Activated gamma-delta T cell treated with Interleukin-2 at 50 U/mL for 16 hours (primary cell): ENCODE results near the gene DCTN4.

Experiments
- DNase-seq: peaks from one replicate; pipeline ENCODE4 v3.0.0-alpha.2; 2020

The DCTN4 gene

DNA sequence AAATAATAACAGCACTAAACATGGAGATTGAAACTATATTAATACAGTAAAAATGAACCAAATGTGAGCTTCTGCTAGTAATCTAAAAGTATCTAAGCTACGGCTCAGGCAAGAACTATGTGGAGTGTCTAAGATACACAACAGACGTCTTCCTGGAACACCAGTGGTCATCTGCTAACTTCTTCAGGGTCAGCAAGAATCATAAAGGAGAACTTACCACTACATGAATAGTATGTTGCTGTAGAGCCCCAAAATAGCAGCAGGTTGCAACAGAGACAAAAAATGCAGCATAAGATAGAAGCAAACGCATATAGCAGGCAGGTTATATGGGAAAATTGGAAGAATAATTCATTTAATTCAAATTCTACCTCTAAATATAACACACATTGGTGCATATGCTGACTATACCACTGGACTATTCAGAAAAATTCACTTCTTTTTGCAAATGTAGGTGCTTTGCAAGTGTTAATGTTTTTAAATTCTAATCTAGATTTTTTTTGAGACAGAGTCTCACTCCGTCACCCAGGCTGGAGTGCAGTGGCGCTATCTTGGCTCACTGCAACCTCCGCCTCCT lies 27.1 kb downstream of the DCTN4 start:
- DNase-seq = no peak

- DNase-seq = no peak
These were observed 29.0 kb downstream of the DCTN4 start for GRCh38 chr5:150729859-150730258.

- DNase-seq = no peak
These were observed 35.0 kb downstream of the DCTN4 start for GRCh38 chr5:150723845-150724244.

- no peak for DNase-seq
These were observed 48.7 kb downstream of the DCTN4 start for GRCh38 chr5:150710165-150710564.

DNA sequence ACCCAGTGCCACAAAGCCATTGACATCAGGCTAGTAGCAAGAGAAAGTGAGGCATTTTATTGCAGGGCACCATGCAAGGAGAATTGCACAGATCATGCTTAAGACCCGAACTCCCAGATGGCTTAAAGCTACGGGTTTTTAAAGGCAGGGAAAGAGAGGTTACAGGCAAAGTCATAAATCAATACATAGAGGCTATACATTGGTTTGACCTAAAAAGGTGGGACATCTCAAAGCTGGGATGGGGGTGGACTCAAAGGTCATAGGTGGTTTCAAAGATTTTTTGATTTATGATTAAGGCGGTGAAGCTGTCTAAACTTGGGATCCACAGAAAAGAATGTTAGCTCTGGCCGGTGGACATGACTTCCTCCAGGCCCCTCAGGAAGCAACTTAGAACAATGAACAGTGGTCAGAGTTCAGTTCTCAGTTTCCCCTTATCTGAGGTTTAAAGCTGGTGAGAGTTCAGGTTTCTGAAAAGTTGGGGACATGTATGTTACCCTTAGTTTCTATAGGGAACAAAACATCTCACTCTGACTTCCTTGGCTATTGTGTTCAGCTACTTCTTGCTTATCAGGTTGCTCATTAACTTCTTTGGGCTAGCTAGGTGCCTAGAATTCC lies 51.9 kb downstream of the DCTN4 start:
- DNase-seq = no peak

GRCh38 chr5:150703762-150704161 lies 55.1 kb downstream of the DCTN4 start:
- DNase-seq = no peak

- peak; percentile 89 for DNase-seq
These were observed 58.0 kb downstream of the DCTN4 start, which contains the start of gene RBM22 for GRCh38 chr5:150700594-150701377. RBM22 (minus strand) TSS chr5:150701062; CDS start chr5:150700985, 77 bp downstream.

DNA sequence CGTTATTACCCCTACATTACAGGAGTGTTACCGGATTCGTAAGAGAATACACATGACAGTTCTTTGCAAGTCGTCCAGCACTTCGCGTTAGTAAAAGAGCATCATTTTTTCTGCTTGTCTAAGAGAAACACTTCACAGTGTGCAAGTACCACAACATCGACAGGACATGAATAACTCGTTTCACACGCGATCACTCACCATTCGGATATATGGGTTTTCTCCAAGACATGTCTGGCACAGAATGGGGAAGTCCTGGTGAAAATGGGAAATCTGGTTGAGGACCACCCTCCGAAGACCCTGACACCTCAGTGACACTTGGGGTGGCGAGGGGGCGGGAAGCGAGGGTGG lies 58.6 kb downstream of the DCTN4 start:
- no peak for DNase-seq

DNA sequence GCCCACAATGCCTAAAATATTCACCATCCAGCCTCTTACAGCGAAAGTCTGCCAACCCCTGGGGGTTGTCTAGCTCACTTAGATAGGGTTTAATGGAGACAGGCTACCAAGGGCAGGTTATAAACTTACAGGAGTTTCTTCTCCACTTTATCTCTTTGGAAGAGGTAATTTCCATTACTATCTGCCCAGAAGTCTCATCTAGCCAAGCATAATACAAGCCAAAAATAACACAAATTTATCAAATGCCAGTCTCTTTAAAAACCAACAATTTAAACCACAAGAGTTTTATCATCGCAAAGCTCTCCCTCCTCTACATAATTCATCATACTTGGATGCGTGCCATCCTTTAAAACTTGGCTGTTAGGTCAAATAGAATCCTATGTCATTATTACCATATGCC lies 64.2 kb downstream of the DCTN4 start:
- DNase-seq = no peak

GRCh38 chr5:150692276-150692675 lies 66.5 kb downstream of the DCTN4 start:
- DNase-seq = no peak

DNA sequence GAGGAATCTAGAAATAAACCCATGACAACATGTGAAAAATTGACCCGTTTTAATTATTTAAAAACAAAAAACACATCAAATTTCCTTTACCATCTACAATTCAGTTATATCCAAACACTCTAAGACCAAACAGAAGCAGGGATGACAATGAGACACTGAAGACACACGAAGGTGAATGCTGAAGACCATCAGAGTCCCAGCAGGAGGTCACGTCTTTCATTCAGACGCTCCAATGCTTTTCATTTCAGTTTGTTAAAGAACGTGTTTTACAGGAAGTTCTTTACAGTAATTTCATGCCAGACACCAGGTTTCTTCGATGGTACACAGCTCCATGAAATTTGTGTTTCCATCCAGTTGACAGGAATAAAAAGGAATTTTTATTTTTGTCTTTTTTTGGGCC lies 68.1 kb downstream of the DCTN4 start:
- no peak for DNase-seq

- DNase-seq = no peak
These were observed 69.7 kb downstream of the DCTN4 start for GRCh38 chr5:150689120-150689519.

GRCh38 chr5:150676578-150676977 lies 82.2 kb downstream of the DCTN4 start:
- no peak for DNase-seq

DNA sequence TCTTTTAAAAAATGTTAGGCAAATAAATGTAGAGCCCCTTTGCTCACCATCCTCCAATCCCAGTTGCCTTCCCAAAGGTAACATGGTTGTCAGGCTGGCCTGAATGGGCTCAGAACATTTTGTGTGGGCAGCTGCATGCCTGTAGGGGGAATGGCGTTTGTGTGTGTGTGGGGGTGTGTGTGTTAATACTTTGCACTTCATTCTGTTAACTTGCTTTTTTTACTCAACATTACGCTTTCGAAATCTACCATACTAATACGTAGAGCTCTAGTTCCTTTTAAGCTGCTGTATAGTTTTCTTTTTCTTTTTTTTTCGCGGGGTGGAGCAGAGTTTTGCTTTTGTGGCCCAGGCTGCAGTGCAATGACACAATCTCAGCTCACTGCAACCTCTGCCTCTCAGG lies 83.7 kb downstream of the DCTN4 start:
- no peak for DNase-seq

- DNase-seq = no peak
These were observed 84.4 kb downstream of the DCTN4 start for GRCh38 chr5:150674341-150674821.

- no peak for DNase-seq
These were observed 85.9 kb downstream of the DCTN4 start for GRCh38 chr5:150672884-150673275.

GRCh38 chr5:150672237-150672883 lies 86.5 kb downstream of the DCTN4 start:
- DNase-seq = peak; percentile 18

DNA sequence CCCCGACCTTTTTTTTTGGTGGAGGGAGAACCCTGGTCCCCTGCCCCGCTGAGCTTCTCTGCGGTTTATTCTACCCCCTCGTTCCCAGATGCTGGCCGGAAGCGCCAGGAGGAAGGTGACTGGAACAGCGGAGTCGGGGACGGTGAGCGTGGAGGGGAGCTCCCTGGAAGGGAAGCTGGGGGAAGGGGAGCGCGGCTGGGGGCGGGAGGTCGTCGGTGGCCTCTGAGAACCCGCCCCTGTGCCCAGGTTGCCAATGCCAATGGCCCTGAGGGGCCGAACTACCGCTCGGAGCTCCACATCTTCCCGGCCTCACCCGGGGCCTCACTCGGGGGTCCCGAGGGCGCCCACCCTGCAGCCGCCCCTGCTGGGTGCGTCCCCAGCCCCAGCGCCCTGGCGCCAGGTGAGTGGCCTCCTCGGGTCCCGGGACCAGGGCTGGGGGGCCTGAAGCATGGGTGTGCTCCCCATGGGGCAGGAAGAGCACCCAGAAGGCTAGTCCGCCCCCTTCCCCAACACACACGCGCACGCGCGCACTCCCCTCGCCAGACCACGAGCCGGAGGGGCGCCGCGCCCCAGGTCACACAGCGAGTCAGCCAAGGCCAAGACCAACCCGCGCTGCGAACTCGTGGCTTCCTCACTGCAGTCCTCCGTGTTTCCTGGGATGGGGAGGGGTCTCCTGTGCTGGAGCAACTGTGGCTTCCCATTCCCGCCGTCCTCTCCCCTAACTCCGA lies 87.1 kb downstream of the DCTN4 start:
- DNase-seq = peak; percentile 12

DNA sequence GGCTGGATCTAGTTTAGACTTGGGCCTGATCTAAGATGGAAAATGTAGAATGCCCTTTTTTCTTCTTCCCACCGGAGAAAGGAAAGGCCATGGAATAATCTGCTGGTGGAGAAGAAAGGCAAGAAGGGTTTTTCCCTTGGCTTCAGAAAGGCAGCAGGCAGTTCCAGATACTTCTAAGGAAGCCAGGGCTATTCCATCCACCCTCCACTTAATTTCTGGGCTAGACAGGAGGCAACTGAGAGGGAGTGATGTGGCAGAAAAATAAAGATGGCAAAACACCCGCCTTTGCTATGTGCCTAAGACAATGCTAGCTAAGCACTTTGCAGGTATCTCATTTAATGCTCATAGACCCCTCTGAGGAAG lies 87.9 kb downstream of the DCTN4 start:
- DNase-seq = no peak

DNA sequence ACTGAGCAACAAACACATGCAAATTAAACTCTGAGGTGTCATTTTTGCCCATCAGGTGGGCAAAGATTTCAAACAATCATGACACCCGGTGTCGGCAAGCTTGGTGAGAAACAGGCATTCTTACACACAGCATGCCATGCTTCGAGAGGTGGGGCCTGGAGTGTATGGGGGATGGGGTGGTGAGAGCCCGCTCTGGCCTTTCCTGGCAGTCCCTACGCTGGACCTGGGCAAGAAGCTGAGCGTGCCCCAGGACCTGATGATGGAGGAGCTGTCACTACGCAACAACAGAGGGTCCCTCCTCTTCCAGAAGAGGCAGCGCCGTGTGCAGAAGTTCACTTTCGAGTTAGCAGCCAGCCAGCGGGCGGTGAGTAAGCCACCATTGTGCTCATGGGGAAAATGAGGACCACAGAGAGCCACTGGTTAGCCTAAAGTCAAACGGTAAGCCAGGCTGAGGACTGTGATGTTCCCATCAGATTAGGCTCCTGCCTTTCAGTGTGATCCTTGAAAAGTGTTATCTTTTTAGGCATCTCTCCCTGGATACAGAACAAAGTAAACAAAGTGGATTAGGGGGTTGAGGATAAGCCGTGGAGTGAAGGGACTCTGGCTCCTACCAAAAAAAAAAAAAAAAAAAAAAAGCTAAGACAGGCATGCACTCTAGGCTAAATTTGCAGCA lies 88.4 kb downstream of the DCTN4 start:
- no peak for DNase-seq

GRCh38 chr5:150665044-150665443 lies 93.8 kb downstream of the DCTN4 start:
- no peak for DNase-seq

DNA sequence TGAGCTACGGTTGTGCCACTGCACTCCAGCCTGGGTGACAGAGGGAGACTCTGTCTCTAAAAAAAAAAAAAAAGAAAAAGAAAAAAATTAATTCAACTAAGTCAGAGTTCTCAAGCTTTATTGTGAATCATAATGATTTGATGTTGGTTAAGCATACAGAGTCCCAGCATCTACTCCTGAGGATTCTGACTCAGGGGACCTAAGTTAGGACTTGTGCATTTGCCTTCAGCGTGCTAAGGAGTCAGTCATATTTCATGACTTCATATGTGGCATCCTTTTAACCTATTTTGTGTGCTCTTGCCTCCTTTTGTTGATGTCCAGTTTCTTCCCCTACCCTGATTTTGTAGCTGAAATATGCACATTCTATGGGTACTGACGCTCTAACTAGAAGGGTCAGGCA lies 94.9 kb downstream of the DCTN4 start:
- no peak for DNase-seq
